PC-9 (cell line): ENCODE results near the gene DYDC1. TPM values are rescaled to one million over a fixed set of nuclear protein-coding genes. Genes with fewer than 3 reads are reported as not detected.

Experiments used
- BruUV-seq: library from RNA; stranded (reverse); fragments of 400-500 nt; replicated peaks from 2 replicates; lab custom pipeline; 2021; lab: Mats Ljungman, UMichigan
- CTCF ChIA-PET: fragments of 300-600 bp; sonication (Branson Sonifier 250); formaldehyde crosslinking; loops from one replicate; lab custom pipeline; 2022; ENCODE audit warnings: antibody characterized with exemption; lab: Charles Lee
- POLR2A ChIA-PET: fragments of 300-600 bp; sonication (Branson Sonifier 250); formaldehyde crosslinking; loops from one replicate; lab custom pipeline; 2022; ENCODE audit warnings: antibody characterized with exemption; ENCODE audit not compliant: unreplicated experiment; lab: Charles Lee
- DNase-seq, 2 experiments: peaks; one replicate each; pipeline versions ENCODE4 v3.0.0 to v3.0.0-alpha.2; 2015 to 2022; ENCODE audit warnings: mixed read lengths in 1 of 2
- H2AFZ ChIP-seq: fragments of 200-600 bp; sonication (generic); 2 replicates; pipeline ENCODE4 v1.8.1; 2017; ENCODE audit warnings: antibody characterized with exemption
- H3F3A ChIP-seq: fragments of 200-600 bp; sonication (generic); 2 replicates; pipeline ENCODE4 v1.8.1; 2017; ENCODE audit warnings: antibody characterized with exemption, mild to moderate bottlenecking, low read depth; ENCODE audit not compliant: insufficient read depth
- H3K27ac ChIP-seq: fragments of 200-600 bp; sonication (generic); 2 replicates; pipeline ENCODE4 v1.6.1; 2016; ENCODE audit warnings: mixed run types
- H3K27me3 ChIP-seq: fragments of 200-600 bp; sonication (generic); 2 replicates; pipeline ENCODE4 v1.6.1; 2016; ENCODE audit warnings: low read depth, mixed run types; ENCODE audit not compliant: insufficient read depth
- H3K36me3 ChIP-seq: fragments of 200-600 bp; sonication (generic); 2 replicates; pipeline ENCODE4 v1.6.1; 2016; ENCODE audit warnings: low read depth, mixed run types
- H3K4me1 ChIP-seq: fragments of 200-600 bp; sonication (generic); replicated peaks from 2 replicates; pipeline ENCODE4 v1.6.1; 2016; ENCODE audit warnings: mixed run types; ENCODE audit not compliant: insufficient read depth
- H3K4me2 ChIP-seq: fragments of 200-600 bp; sonication (generic); 2 replicates; pipeline ENCODE4 v1.6.1; 2017; ENCODE audit warnings: mixed run types
- H3K4me3 ChIP-seq: fragments of 200-600 bp; sonication (generic); 2 replicates; pipeline ENCODE4 v1.6.1; 2016; ENCODE audit warnings: mixed run types
- H3K79me2 ChIP-seq: fragments of 200-600 bp; sonication (generic); 2 replicates; pipeline ENCODE4 v1.6.1; 2017; ENCODE audit warnings: low read depth, mixed run types
- H3K9me2 ChIP-seq: fragments of 200-600 bp; sonication (generic); 2 replicates; pipeline ENCODE4 v1.8.1; 2017; ENCODE audit warnings: mild to moderate bottlenecking; ENCODE audit not compliant: insufficient read depth
- H3K9me3 ChIP-seq: fragments of 200-600 bp; sonication (generic); 2 replicates; pipeline ENCODE4 v1.8.1; 2016; ENCODE audit warnings: low read depth; ENCODE audit not compliant: insufficient read depth
- H4K20me1 ChIP-seq: fragments of 200-600 bp; sonication (generic); 2 replicates; pipeline ENCODE4 v1.8.1; 2017; ENCODE audit not compliant: insufficient read depth
- CTCF ChIP-seq: fragments of 200-600 bp; sonication (generic); conservative IDR thresholded peaks from 2 replicates; pipeline ENCODE4 v1.6.1; 2017; ENCODE audit warnings: mixed run types, antibody characterized with exemption, mild to moderate bottlenecking, moderate library complexity
- EZH2 ChIP-seq: fragments of 200-600 bp; sonication (generic); IDR thresholded peaks from 2 replicates; pipeline ENCODE4 v1.8.0; 2017; ENCODE audit warnings: antibody characterized with exemption, low read depth
- intact Hi-C: fragments of 100-400 bp; cut with micrococcal nuclease; formaldehyde crosslinking; loops from one replicate; pipeline ENCODE4 v1.10.0; 2022; ENCODE audit not compliant: unreplicated experiment
- total RNA-seq: library from RNA; stranded (reverse); gene quantifications from 2 replicates; pipeline ENCODE4 v1.2.3, GENCODE V29; 2021

DYDC1 gene
- total RNA-seq, 1 experiment from 2014 or later = not detected

- POLR2A ChIA-PET = no interaction called here
- TF ChIP-seq CTCF = no peak
- no peak for TF ChIP-seq EZH2
- no peak for DNase-seq
These were observed 36.2 kb downstream of the DYDC1 start for GRCh38 chr10:80320377-80320776.

GRCh38 chr10:80319725-80320290 is 36.7 kb downstream of the DYDC1 start:
- Histone ChIP-seq H3K9me3 (peaks cover 2% of the 10 kb centered on the region; the same call in 1 of the 2 replicates), H3K79me2 (no peaks in the 10 kb centered on the region), H4K20me1 (no peaks in the 10 kb centered on the region), H3K27me3 (peaks cover 7% of the 10 kb centered on the region; the same call in 1 of the 2 replicates), H2AFZ (no peak overlapping the region), H3K4me1 (no peaks in the 10 kb centered on the region), H3K27ac (no peak overlapping the region), H3K4me3 (no peak overlapping the region), H3K36me3 (no peaks in the 10 kb centered on the region), H3K9me2 (no peaks in the 10 kb centered on the region), H3K4me2 (no peak overlapping the region), H3F3A (no peaks in the 10 kb centered on the region)
- BruUV-seq = no TSS peak
- no peak for DNase-seq
- ChIA-PET POLR2A (no interaction called here), CTCF (no interaction called here)
- TF ChIP-seq EZH2 = no peak
- no peak for TF ChIP-seq CTCF
- intact Hi-C loops = no loop called here

More at GRCh38 chr10:80320377-80320776, 36.2 kb downstream of the DYDC1 start:
- H3K79me2 ChIP-seq = no peaks in the 10 kb centered on the region
- no peaks in the 10 kb centered on the region for H3K9me2 ChIP-seq
- BruUV-seq = no TSS peak
- H3K27me3 ChIP-seq = peaks cover 12% of the 10 kb centered on the region; the same call in 1 of the 2 replicates
- no peak overlapping the region for H3K27ac ChIP-seq
- H3F3A ChIP-seq = no peaks in the 10 kb centered on the region
- no peaks in the 10 kb centered on the region for H4K20me1 ChIP-seq
- no peak overlapping the region for H2AFZ ChIP-seq
- intact Hi-C loops = no loop called here
- no peak overlapping the region for H3K4me2 ChIP-seq
- no peaks in the 10 kb centered on the region for H3K4me1 ChIP-seq
- peaks cover 2% of the 10 kb centered on the region; the same call in 1 of the 2 replicates for H3K9me3 ChIP-seq
- H3K4me3 ChIP-seq = no peak overlapping the region
- CTCF ChIA-PET = no interaction called here
- H3K36me3 ChIP-seq = no peaks in the 10 kb centered on the region

- ChIA-PET POLR2A (no interaction called here), CTCF (no interaction called here)
- Histone ChIP-seq H2AFZ (no peak overlapping the region), H3K27ac (no peak overlapping the region), H4K20me1 (no peaks in the 10 kb centered on the region), H3K4me2 (no peak overlapping the region), H3K9me3 (peaks cover under 1% of the 10 kb centered on the region; the same call in 1 of the 2 replicates), H3K4me3 (no peak overlapping the region), H3F3A (no peaks in the 10 kb centered on the region), H3K36me3 (no peaks in the 10 kb centered on the region), H3K79me2 (no peaks in the 10 kb centered on the region), H3K4me1 (no peaks in the 10 kb centered on the region), H3K27me3 (peaks cover 7% of the 10 kb centered on the region; the same call in 1 of the 2 replicates), H3K9me2 (no peaks in the 10 kb centered on the region)
- DNase-seq = no peak
- intact Hi-C loops = no loop called here
- BruUV-seq = no TSS peak
- no peak for TF ChIP-seq EZH2
- no peak for TF ChIP-seq CTCF
These were observed 37.2 kb downstream of the DYDC1 start for GRCh38 chr10:80319318-80319717.
